ENCODE measurements around the gene SDR42E2. TPM values are rescaled to one million over a fixed set of nuclear protein-coding genes. Genes with fewer than 3 reads are reported as not detected.

Gene SDR42E2
- polyA plus RNA-seq, 2 of the 4 experiments (the other 2 are of a cell fraction) = not detected

DNA sequence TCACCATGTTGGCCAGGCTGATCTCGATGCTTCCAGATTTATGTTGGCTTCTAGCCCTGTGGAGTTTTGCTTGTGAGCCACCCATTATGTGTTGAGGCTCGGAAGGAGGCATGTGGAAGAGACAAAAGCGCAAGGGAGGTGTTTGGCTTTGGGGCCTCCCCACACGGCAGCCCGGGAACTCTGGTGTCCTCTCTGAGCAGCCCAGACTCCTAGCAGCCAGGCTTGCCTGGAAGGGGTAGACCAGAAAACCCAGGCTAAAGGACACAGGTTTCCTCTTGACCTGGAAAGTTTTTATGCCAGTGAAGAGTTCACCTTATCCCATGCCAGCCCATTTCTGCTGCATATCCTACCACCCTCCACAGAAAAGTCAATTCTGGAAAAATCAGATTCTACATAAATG, 21.0 kb downstream of the SDR42E2 start:
- Histone ChIP-seq H3K4me3 (no peak overlapping the region), H3K4me2 (no peak overlapping the region), H3K9me3 (no peaks in the 10 kb centered on the region), H3K4me1 (peaks cover 3% of the 10 kb centered on the region), H3K27ac (no peak overlapping the region)
- DNase-seq (ENCODE audit: low read depth in 1 of 2, low spot score in 1 of 2) (no peak), ATAC-seq (no peak), FAIRE-seq (no peak)
- ChIA-PET CTCF (interaction anchor here (0.6 to 2.1 kb wide), 5 partner anchors 29 to 543 kb away, joined by 3 to 8 read pairs (median 4); no protein-coding TSS in a partner anchor), POLR2A (no interaction called here)
- 62% methylated on average over 5 of the region's 5 CpGs for whole genome bisulfite sequencing (ENCODE audit: missing lambda C conversion rate)
- TF ChIP-seq MYC (IDR thresholded peaks at IDR 0.05; ENCODE audit: borderline replicate concordance, low read length) (no peak), NPAS2 (CRISPR knock-in tag; IDR thresholded peaks at IDR 0.05; ENCODE audit: borderline replicate concordance) (no peak), EHMT2 (IDR thresholded peaks at IDR 0.05; ENCODE audit: low read depth) (no peak), TFCP2L1 (CRISPR knock-in tag; IDR thresholded peaks at IDR 0.05) (no peak), JUNB (IDR thresholded peaks at IDR 0.05) (no peak), PHF8 (IDR thresholded peaks at IDR 0.05; ENCODE audit: borderline replicate concordance, low read depth) (no peak), TP53 (CRISPR knock-in tag; IDR thresholded peaks at IDR 0.05) (no peak), FOSB (CRISPR knock-in tag; IDR thresholded peaks at IDR 0.05) (no peak)
- TF ChIP-seq, protein P1, sequence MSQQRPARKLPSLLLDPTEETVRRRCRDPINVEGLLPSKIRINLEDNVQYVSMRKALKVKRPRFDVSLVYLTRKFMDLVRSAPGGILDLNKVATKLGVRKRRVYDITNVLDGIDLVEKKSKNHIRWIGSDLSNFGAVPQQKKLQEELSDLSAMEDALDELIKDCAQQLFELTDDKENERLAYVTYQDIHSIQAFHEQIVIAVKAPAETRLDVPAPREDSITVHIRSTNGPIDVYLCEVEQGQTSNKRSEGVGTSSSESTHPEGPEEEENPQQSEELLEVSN (IDR thresholded peaks at IDR 0.05; ENCODE audit: borderline replicate concordance, low read depth) = no peak

DNA sequence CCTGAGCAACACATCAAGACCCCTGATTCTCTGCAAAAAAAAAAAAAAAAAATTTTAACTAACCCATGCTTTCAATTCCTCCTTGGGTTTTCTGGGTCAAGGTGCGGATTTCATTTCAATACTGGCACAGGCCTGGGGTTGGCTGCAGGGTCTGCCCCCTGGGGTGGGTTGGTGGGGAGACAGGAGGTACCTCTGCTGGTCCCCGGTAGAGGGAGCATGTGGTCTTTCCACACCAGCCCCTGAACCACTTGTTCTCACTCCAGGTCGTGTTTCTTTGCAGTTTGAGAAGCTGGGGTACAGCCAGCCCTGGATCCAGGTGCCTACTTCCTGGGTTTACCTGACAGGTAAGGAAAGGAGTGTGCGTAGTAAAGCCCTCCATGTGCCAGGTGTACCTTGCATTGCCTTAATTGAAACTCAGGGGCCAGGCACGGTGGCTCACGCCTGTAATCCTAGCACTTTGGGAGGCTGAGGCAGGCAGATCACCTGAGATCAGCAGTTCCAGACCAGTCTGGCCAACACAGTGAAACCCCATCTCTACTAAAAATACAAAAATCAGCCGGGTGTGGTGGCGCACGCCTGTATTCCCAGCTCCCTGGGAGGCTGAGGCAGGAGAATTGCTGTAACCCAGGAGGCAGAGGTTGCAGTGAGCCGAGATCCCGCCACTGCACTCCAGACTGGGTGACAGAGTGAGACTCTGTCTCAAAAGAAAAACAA, 21.8 kb downstream of the SDR42E2 start:
- no peak overlapping the region for H3K27ac ChIP-seq
- CTCF ChIA-PET = interaction anchor here (1.1 to 2.1 kb wide), 5 partner anchors 28 to 544 kb away, joined by 3 to 8 read pairs (median 4); no protein-coding TSS in a partner anchor
- peaks cover 4% of the 10 kb centered on the region for H3K4me1 ChIP-seq
- TF ChIP-seq, protein P2, sequence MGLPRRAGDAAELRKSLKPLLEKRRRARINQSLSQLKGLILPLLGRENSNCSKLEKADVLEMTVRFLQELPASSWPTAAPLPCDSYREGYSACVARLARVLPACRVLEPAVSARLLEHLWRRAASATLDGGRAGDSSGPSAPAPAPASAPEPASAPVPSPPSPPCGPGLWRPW (IDR thresholded peaks at IDR 0.05) = no peak
- TF ChIP-seq, protein P3, sequence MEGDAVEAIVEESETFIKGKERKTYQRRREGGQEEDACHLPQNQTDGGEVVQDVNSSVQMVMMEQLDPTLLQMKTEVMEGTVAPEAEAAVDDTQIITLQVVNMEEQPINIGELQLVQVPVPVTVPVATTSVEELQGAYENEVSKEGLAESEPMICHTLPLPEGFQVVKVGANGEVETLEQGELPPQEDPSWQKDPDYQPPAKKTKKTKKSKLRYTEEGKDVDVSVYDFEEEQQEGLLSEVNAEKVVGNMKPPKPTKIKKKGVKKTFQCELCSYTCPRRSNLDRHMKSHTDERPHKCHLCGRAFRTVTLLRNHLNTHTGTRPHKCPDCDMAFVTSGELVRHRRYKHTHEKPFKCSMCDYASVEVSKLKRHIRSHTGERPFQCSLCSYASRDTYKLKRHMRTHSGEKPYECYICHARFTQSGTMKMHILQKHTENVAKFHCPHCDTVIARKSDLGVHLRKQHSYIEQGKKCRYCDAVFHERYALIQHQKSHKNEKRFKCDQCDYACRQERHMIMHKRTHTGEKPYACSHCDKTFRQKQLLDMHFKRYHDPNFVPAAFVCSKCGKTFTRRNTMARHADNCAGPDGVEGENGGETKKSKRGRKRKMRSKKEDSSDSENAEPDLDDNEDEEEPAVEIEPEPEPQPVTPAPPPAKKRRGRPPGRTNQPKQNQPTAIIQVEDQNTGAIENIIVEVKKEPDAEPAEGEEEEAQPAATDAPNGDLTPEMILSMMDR (IDR thresholded peaks at IDR 0.05) = 0 out of 3 replicates have a peak, but pooled peaks have one; percentile 8
- WGBS (ENCODE audit: missing lambda C conversion rate) = 70% methylated on average over 8 of the region's 11 CpGs
- DNase-seq (ENCODE audit: low read depth in 1 of 2, low spot score in 1 of 2) (no peak), ATAC-seq (peak in 1 of 2 experiments; percentile 30; a peak in 1 of 6 replicates), FAIRE-seq (no peak)
- no peak overlapping the region for H3K4me3 ChIP-seq
- H3K4me2 ChIP-seq = no peak overlapping the region
- no peaks in the 10 kb centered on the region for H3K9me3 ChIP-seq
- POLR2A ChIA-PET = no interaction called here

DNA sequence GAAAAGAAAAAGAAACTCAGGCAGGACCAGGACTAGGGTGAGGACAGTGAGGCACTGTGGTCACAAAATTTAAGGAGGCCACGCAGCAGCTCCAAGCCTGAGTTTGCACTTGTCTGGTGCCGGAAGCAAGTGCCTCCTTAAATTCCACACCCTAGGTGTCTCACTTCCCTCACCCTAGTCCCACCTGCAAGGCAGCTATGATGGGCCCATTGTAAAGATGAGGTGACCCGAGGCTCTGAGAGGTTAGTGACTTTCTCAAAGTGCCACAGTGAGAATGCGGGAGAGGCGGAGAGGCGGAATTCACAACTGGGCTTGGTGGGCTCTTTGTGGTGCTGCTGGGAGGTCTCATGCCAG, 22.3 kb downstream of the SDR42E2 start:
- DNase-seq (ENCODE audit: low read depth in 1 of 2, low spot score in 1 of 2) = no peak
- Histone ChIP-seq H3K4me1 (peaks cover 7% of the 10 kb centered on the region), H3K9me3 (no peaks in the 10 kb centered on the region), H3K27ac (no peak overlapping the region), H3K4me3 (no peak overlapping the region), H3K4me2 (no peak overlapping the region)
- FAIRE-seq = no peak
- ATAC-seq = no peak
- ChIA-PET CTCF (interaction anchor here (1.1 to 2.1 kb wide), 5 partner anchors 107 to 544 kb away, joined by 3 to 8 read pairs (median 4); no protein-coding TSS in a partner anchor), POLR2A (no interaction called here)
- TF ChIP-seq TFCP2L1 (CRISPR knock-in tag; IDR thresholded peaks at IDR 0.05) (no peak), MAFK (IDR thresholded peaks at IDR 0.05; ENCODE audit: partially characterized antibody) (no peak), RFX5 (IDR thresholded peaks at IDR 0.05) (no peak), RARB (CRISPR knock-in tag; IDR thresholded peaks at IDR 0.05) (no peak), SREBF2 (IDR thresholded peaks at IDR 0.05) (no peak), HOXB5 (CRISPR knock-in tag; IDR thresholded peaks at IDR 0.05) (no peak), ZSCAN20 (CRISPR knock-in tag; IDR thresholded peaks at IDR 0.05) (no peak), RNF2 (IDR thresholded peaks at IDR 0.05; ENCODE audit: borderline replicate concordance, low read depth) (no peak), ZNF302 (CRISPR knock-in tag; IDR thresholded peaks at IDR 0.05) (no peak), EHMT2 (IDR thresholded peaks at IDR 0.05; ENCODE audit: low read depth) (no peak), ESRRA (IDR thresholded peaks at IDR 0.05; ENCODE audit: borderline replicate concordance, low read length) (no peak)
- TF ChIP-seq, protein P4, sequence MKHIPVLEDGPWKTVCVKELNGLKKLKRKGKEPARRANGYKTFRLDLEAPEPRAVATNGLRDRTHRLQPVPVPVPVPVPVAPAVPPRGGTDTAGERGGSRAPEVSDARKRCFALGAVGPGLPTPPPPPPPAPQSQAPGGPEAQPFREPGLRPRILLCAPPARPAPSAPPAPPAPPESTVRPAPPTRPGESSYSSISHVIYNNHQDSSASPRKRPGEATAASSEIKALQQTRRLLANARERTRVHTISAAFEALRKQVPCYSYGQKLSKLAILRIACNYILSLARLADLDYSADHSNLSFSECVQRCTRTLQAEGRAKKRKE (CRISPR knock-in tag; IDR thresholded peaks at IDR 0.05; ENCODE audit: low read depth) = no peak
- TF ChIP-seq, protein P5, sequence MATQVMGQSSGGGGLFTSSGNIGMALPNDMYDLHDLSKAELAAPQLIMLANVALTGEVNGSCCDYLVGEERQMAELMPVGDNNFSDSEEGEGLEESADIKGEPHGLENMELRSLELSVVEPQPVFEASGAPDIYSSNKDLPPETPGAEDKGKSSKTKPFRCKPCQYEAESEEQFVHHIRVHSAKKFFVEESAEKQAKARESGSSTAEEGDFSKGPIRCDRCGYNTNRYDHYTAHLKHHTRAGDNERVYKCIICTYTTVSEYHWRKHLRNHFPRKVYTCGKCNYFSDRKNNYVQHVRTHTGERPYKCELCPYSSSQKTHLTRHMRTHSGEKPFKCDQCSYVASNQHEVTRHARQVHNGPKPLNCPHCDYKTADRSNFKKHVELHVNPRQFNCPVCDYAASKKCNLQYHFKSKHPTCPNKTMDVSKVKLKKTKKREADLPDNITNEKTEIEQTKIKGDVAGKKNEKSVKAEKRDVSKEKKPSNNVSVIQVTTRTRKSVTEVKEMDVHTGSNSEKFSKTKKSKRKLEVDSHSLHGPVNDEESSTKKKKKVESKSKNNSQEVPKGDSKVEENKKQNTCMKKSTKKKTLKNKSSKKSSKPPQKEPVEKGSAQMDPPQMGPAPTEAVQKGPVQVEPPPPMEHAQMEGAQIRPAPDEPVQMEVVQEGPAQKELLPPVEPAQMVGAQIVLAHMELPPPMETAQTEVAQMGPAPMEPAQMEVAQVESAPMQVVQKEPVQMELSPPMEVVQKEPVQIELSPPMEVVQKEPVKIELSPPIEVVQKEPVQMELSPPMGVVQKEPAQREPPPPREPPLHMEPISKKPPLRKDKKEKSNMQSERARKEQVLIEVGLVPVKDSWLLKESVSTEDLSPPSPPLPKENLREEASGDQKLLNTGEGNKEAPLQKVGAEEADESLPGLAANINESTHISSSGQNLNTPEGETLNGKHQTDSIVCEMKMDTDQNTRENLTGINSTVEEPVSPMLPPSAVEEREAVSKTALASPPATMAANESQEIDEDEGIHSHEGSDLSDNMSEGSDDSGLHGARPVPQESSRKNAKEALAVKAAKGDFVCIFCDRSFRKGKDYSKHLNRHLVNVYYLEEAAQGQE (IDR thresholded peaks at IDR 0.05) = no peak
- WGBS (ENCODE audit: missing lambda C conversion rate) = 74% methylated on average over 6 of the region's 6 CpGs

Data from A549 (cell line).